HCT116 (cell line): Measurements from ENCODE around the gene NOXA1. TPM values are rescaled to one million over a fixed set of nuclear protein-coding genes. Genes with fewer than 3 reads are reported as not detected.

Experiments used
- ATAC-seq: fragments of 200-7000 bp; cut with Tn5 transposase; 2 replicates; pipeline ENCODE4 v1.9.1; 2020; ENCODE audit warnings: mild to moderate bottlenecking, moderate library complexity
- BruUV-seq: library from RNA; stranded (reverse); fragments of 400-500 nt; replicated peaks from 2 replicates; lab custom pipeline; 2021; lab: Mats Ljungman, UMichigan
- CTCF ChIA-PET: fragments of 300-600 bp; sonication (Branson Sonifier 250); formaldehyde crosslinking; loops from one replicate; lab custom pipeline; 2021; ENCODE audit warnings: antibody characterized with exemption; lab: Charles Lee
- POLR2A ChIA-PET: fragments of 300-600, 350-600 bp; sonication (Branson Sonifier 250); formaldehyde crosslinking; loops from one replicate; lab custom pipeline; 2021; ENCODE audit warnings: antibody characterized with exemption; lab: Charles Lee
- RAD21 ChIA-PET, 2 experiments: fragments of 300-600 bp; sonication (Branson Sonifier 250); formaldehyde crosslinking; loops; one replicate each; lab custom pipeline; 2023; ENCODE audit warnings: low total read pairs in 2 of 2; ENCODE audit not compliant: uncharacterized antibody in 2 of 2, unreplicated experiment in 2 of 2, low non-redundant PET in 1 of 2; lab: Charles Lee
- DNase-seq: peaks from one replicate; pipeline ENCODE4 v3.0.0-alpha.2; 2010; ENCODE audit warnings: low read depth, low spot score
- H2AFZ ChIP-seq: fragments of 200-600 bp; shearing (Covaris generic), sonication (generic); 2 replicates; pipeline ENCODE4 v1.6.1; 2017; ENCODE audit warnings: low read depth, mixed run types, mixed read lengths, antibody characterized with exemption, low read length; ENCODE audit not compliant: poor library complexity, severe bottlenecking
- H3K27ac ChIP-seq: 2 replicates; pipeline ENCODE4 v1.5.1; 2012; ENCODE audit warnings: low read depth, low read length
- H3K27me3 ChIP-seq: fragments of 200-600 bp; sonication (generic); 2 replicates; pipeline ENCODE4 v1.6.1; 2016; ENCODE audit warnings: mixed run types, low read length, mixed read lengths; ENCODE audit not compliant: insufficient read depth
- H3K36me3 ChIP-seq, 2 experiments: fragments of 200-500 bp in 1 of 2; fragments of 200-600 bp in 1 of 2; sonication (Bioruptor generic) in 1 of 2; sonication (generic) in 1 of 2; 2 replicates each; pipeline versions ENCODE4 v1.5.1 to v1.6.1; 2014 to 2016; ENCODE audit warnings: low read length in 2 of 2, inconsistent platforms in 1 of 2, mixed read lengths in 1 of 2, mixed run types in 1 of 2; ENCODE audit not compliant: insufficient read depth in 2 of 2, control insufficient read depth in 1 of 2
- H3K4me1 ChIP-seq, 2 experiments: fragments of 200-600 bp in 1 of 2; sonication (generic) in 1 of 2; 2 replicates each; pipeline versions ENCODE4 v1.5.1 to v1.6.1; 2012 to 2017; ENCODE audit warnings: low read length in 2 of 2, inconsistent platforms in 1 of 2, mild to moderate bottlenecking in 1 of 2, mixed read lengths in 1 of 2, mixed run types in 1 of 2, moderate library complexity in 1 of 2; ENCODE audit not compliant: insufficient read depth in 2 of 2, control insufficient read depth in 1 of 2
- H3K4me2 ChIP-seq: fragments of 200-600 bp; sonication (generic); 2 replicates; pipeline ENCODE4 v1.6.1; 2017; ENCODE audit warnings: mixed run types, low read length, mixed read lengths
- H3K4me3 ChIP-seq, 2 experiments: fragments of 200-600 bp in 1 of 2; sonication (generic) in 1 of 2; replicated peaks in 1 of 2; 2 replicates each; pipeline ENCODE4 v1.5.1; 2011 to 2016; ENCODE audit warnings: low read length in 2 of 2, control low read depth in 1 of 2, low read depth in 1 of 2, mild to moderate bottlenecking in 1 of 2, mixed read lengths in 1 of 2, mixed run types in 1 of 2
- H3K79me2 ChIP-seq: fragments of 200-600 bp; sonication (generic); 2 replicates; pipeline ENCODE4 v1.6.1; 2017; ENCODE audit warnings: mild to moderate bottlenecking, mixed run types, low read length, moderate library complexity, mixed read lengths; ENCODE audit not compliant: insufficient read depth
- H3K9ac ChIP-seq: fragments of 200-600 bp; sonication (generic); 2 replicates; pipeline ENCODE4 v1.6.1; 2016; ENCODE audit warnings: low read length, mixed read lengths
- H3K9me2 ChIP-seq: fragments of 200-600 bp; sonication (generic), shearing (Covaris generic); 2 replicates; pipeline ENCODE4 v1.6.1; 2017; ENCODE audit warnings: mixed run types, mild to moderate bottlenecking, moderate library complexity; ENCODE audit not compliant: insufficient read depth
- H3K9me3 ChIP-seq, 2 experiments: fragments of 200-500 bp in 1 of 2; fragments of 200-600 bp in 1 of 2; sonication (Bioruptor generic) in 1 of 2; sonication (generic) in 1 of 2; 2 replicates each; pipeline ENCODE4 v1.6.1; 2014 to 2017; ENCODE audit warnings: low read length in 2 of 2, mixed read lengths in 2 of 2, inconsistent platforms in 1 of 2, low read depth in 1 of 2, mild to moderate bottlenecking in 1 of 2, mixed run types in 1 of 2, moderate library complexity in 1 of 2; ENCODE audit not compliant: control insufficient read depth in 1 of 2, insufficient read depth in 1 of 2
- H4K20me1 ChIP-seq: fragments of 200-600 bp; sonication (generic), shearing (Covaris generic); 2 replicates; pipeline ENCODE4 v1.6.1; 2017; ENCODE audit warnings: mixed run types, mild to moderate bottlenecking, moderate library complexity; ENCODE audit not compliant: insufficient read depth
- ATF3 ChIP-seq: IDR thresholded peaks from 2 replicates; pipeline ENCODE4 v1.6.1; 2012
- CBX3 ChIP-seq: IDR thresholded peaks from 2 replicates; pipeline ENCODE4 v1.6.1; 2012; ENCODE audit warnings: low read depth
- CEBPB ChIP-seq: IDR thresholded peaks from 2 replicates; pipeline ENCODE4 v1.6.1; 2012; ENCODE audit warnings: low read depth
- CTCF ChIP-seq, 3 experiments: fragments of 200-600 bp in 1 of 3; sonication (generic) in 1 of 3; IDR thresholded peaks in 2 of 3; conservative IDR thresholded peaks in 1 of 3; 2 replicates each; pipeline ENCODE4 v1.5.1; 2012 to 2017; ENCODE audit warnings: low read depth in 2 of 3, low read length in 2 of 3, antibody characterized with exemption in 1 of 3, borderline replicate concordance in 1 of 3, control low read depth in 1 of 3, mild to moderate bottlenecking in 1 of 3, mixed read lengths in 1 of 3, mixed run types in 1 of 3, moderate library complexity in 1 of 3; ENCODE audit not compliant: insufficient read depth in 1 of 3
- EGR1 ChIP-seq: IDR thresholded peaks from 2 replicates; pipeline ENCODE4 v1.6.1; 2012; ENCODE audit warnings: low read depth
- ELF1 ChIP-seq: IDR thresholded peaks from 2 replicates; pipeline ENCODE4 v1.6.1; 2012; ENCODE audit warnings: low read depth, borderline replicate concordance
- EZH2 ChIP-seq: fragments of 200-600 bp; sonication (generic); IDR thresholded peaks from 2 replicates; pipeline ENCODE4 v1.6.1; 2017; ENCODE audit warnings: antibody characterized with exemption, mixed run types
- EZH2phosphoT487 ChIP-seq: fragments of 200-600 bp; IDR thresholded peaks from 2 replicates; pipeline ENCODE4 v1.6.1; 2018; ENCODE audit warnings: antibody characterized with exemption, borderline replicate concordance
- FOSL1 ChIP-seq: IDR thresholded peaks from 2 replicates; pipeline ENCODE4 v1.6.1; 2012; ENCODE audit warnings: low read depth
- JUND ChIP-seq: IDR thresholded peaks from 2 replicates; pipeline ENCODE4 v1.6.1; 2012
- MAX ChIP-seq: IDR thresholded peaks from 2 replicates; pipeline ENCODE4 v1.6.1; 2012
- POLR2A ChIP-seq: IDR thresholded peaks from 2 replicates; pipeline ENCODE4 v1.7.0; 2011; ENCODE audit warnings: borderline replicate concordance; ENCODE audit not compliant: insufficient read depth, insufficient read length; ENCODE audit errors: extremely low read depth
- POLR2AphosphoS5 ChIP-seq: IDR thresholded peaks from 2 replicates; pipeline ENCODE4 v1.6.1; 2011; ENCODE audit warnings: mild to moderate bottlenecking, low read depth, low read length, moderate library complexity
- RAD21 ChIP-seq: IDR thresholded peaks from 2 replicates; pipeline ENCODE4 v1.6.1; 2012; ENCODE audit warnings: low read depth, mild to moderate bottlenecking
- SIN3A ChIP-seq: IDR thresholded peaks from 2 replicates; pipeline ENCODE4 v1.6.1; 2012; ENCODE audit warnings: low read depth
- SP1 ChIP-seq: IDR thresholded peaks from 2 replicates; pipeline ENCODE4 v1.6.1; 2012; ENCODE audit warnings: low read depth
- TCF7L2 ChIP-seq: IDR thresholded peaks from 2 replicates; pipeline ENCODE4 v1.7.0; 2011; ENCODE audit warnings: borderline replicate concordance, inconsistent platforms; ENCODE audit not compliant: insufficient read depth, insufficient read length; ENCODE audit errors: extremely low read depth
- YY1 ChIP-seq: IDR thresholded peaks from 2 replicates; pipeline ENCODE4 v1.6.1; 2011; ENCODE audit warnings: low read length, low read depth, moderate library complexity, mild to moderate bottlenecking; ENCODE audit not compliant: insufficient replicate concordance; ENCODE audit errors: extremely low read depth
- ZBTB33 ChIP-seq: IDR thresholded peaks from 2 replicates; pipeline ENCODE4 v1.6.1; 2011; ENCODE audit warnings: mild to moderate bottlenecking, low read length, moderate library complexity; ENCODE audit not compliant: insufficient replicate concordance; ENCODE audit errors: extremely low read depth
- ZNF274 ChIP-seq: fragments of 200-500 bp; sonication (Bioruptor generic); IDR thresholded peaks from 2 replicates; pipeline ENCODE4 v1.6.1; 2014; ENCODE audit warnings: mild to moderate bottlenecking, low read depth, low read length, inconsistent platforms
- intact Hi-C: fragments of 100-400 bp; cut with micrococcal nuclease; formaldehyde crosslinking; loops from 2 replicates; pipeline ENCODE4 v1.10.0; 2022
- total RNA-seq: library from RNA; stranded (reverse); gene quantifications from one replicate; pipeline ENCODE4 v1.2.1, GENCODE V29; 2021; ENCODE audit not compliant: unreplicated experiment

Gene NOXA1
- total RNA-seq, 1 experiment from 2014 or later = 13.2 TPM

- POLR2A ChIA-PET = no interaction called here
- RAD21 ChIA-PET = no interaction called here
- Histone ChIP-seq H4K20me1 (no peaks in the 10 kb centered on the region), H3K27me3 (no peaks in the 10 kb centered on the region), H3K27ac (no peak overlapping the region)
- ATAC-seq = no peak
- intact Hi-C loops = no loop called here
- CTCF ChIA-PET = no interaction called here
- TF ChIP-seq ELF1 = no peak
- no peak for TF ChIP-seq SIN3A
- TF ChIP-seq CEBPB = no peak
- no peak for TF ChIP-seq POLR2A
- TF ChIP-seq CTCF (IDR thresholded peaks at IDR 0.05 in 2 of 3, conservative IDR thresholded peaks at IDR 0.05 in 1 of 3; ENCODE audit: borderline replicate concordance in 1 of 3, insufficient read depth in 1 of 3, low read depth in 2 of 3, low read length in 2 of 3) = no peak
- no peak for TF ChIP-seq EZH2
- TF ChIP-seq JUND = no peak
- TF ChIP-seq ATF3 = no peak
- TF ChIP-seq RAD21 = no peak
- no peak for TF ChIP-seq EZH2phosphoT487
- no peak for TF ChIP-seq CBX3
- TF ChIP-seq FOSL1 = no peak
- no peak for TF ChIP-seq EGR1
- TF ChIP-seq ZBTB33 = no peak
- TF ChIP-seq ZNF274 = no peak
- no peak for TF ChIP-seq YY1
- TF ChIP-seq SP1 = no peak
- TF ChIP-seq MAX = no peak
- TF ChIP-seq POLR2AphosphoS5 = no peak
- TF ChIP-seq TCF7L2 = no peak
- TF ChIP-seq, all 23 proteins: peak for 0
- Histone ChIP-seq H2AFZ (no peak overlapping the region), H3K4me1 (no peaks in the 10 kb centered on the region), H3K79me2 (no peaks in the 10 kb centered on the region), H3K9me2 (no peaks in the 10 kb centered on the region), H3K9ac (no peak overlapping the region), H3K4me2 (no peak overlapping the region), H3K9me3 (no peaks in the 10 kb centered on the region), H3K36me3 (no peaks in the 10 kb centered on the region), H3K4me3 (no peak overlapping the region)
- BruUV-seq = no TSS peak
- DNase-seq = no peak
These were observed 35.2 kb upstream of the NOXA1 start for GRCh38 chr9:137387891-137388560.
